ENCODE measurements around the gene STX8. TPM values are rescaled to one million over a fixed set of nuclear protein-coding genes. Genes with fewer than 3 reads are reported as not detected.

Gene STX8
- total and polyA plus RNA-seq, 12 donors = 53.3 to 80.1 (median 63.9) TPM

DNA sequence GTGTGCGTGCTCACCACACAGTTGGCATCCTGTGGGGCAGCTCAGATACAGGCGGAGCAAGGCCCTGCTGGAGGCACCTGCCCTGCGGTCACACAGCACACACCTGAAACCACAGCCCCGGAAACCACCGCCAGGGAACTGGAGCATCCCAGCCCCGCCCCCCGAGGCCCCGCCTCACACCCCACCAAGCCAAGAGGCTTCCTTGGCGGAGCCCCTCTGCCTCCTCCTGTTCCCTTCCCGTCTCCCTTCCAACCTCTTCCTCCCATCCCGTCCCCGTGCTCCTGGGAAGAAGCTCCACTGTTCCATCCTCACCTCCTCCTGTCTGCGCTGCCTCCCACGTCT lies 348.9 kb downstream of the STX8 start:
- H3K27ac ChIP-seq = no peak overlapping the region
- H3K36me3 ChIP-seq = no peaks in the 10 kb centered on the region
- 61 to 63% methylated on average over 14 of the region's 14 CpGs for WGBS, 2 donors
- H3K9me3 ChIP-seq = no peaks in the 10 kb centered on the region
- intact Hi-C loops (cut with DNase I) = loop anchor here in 1 of 10 donors (10.0 kb wide), 1 partner anchor 48 kb away; no protein-coding TSS in a partner anchor
- peaks cover 0 to 7% (median 3%) of the 10 kb centered on the region in 9 donors for H3K4me1 ChIP-seq
- ATAC-seq (no peak), DNase-seq (no peak)
- H3K27me3 ChIP-seq = peaks cover 0 to 3% (median 0%) of the 10 kb centered on the region in 7 donors
- no peak for TF ChIP-seq CTCF (IDR thresholded peaks at IDR 0.05)
- no peak overlapping the region for H3K4me3 ChIP-seq

DNA sequence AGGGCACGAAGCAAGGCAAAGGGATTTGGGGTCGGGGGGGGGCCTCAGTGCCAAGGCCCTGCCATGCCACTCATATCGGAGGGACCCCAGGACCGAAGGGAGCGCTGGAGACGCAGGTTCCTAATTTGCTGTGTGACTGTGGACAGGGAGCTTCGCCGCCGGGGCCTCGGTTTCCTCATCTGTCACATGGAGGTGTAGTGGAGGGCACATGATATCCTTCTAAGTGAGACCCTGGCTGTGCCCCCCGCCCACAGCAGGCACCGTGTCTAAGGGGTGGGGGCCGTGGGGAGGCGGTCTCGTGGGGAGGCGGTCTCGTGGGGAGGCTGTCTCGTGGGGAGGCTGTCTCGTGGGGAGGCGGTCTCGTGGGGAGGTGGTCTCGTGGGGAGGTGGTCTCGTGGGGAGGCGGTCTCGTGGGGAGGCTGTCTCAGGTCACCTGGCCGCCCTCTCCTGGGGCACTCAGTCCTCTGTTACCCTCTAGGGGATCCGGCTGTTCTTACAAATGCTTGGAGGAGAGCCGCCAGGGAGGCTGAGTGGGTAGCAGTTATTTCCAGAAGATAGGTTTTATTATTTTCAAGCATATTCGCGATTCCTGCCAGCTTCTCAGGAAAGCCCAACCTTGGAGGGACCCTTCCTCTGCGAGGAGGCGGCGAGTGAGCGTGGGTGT lies 349.4 kb downstream of the STX8 start:
- Histone ChIP-seq H3K27me3 (peaks cover 0 to 3% (median 0%) of the 10 kb centered on the region in 7 donors), H3K27ac (no peak overlapping the region), H3K9me3 (no peaks in the 10 kb centered on the region), H3K4me3 (no peak overlapping the region), H3K4me1 (peaks cover 0 to 7% (median 3%) of the 10 kb centered on the region in 9 donors), H3K36me3 (no peaks in the 10 kb centered on the region)
- ATAC-seq (no peak), DNase-seq (no peak)
- 80 to 81% methylated on average over 28 to 34 of the region's 34 CpGs for WGBS, 2 donors
- intact Hi-C loops (cut with DNase I) = loop anchor here in 1 of 10 donors (10.0 kb wide), 1 partner anchor 49 kb away; no protein-coding TSS in a partner anchor
- no peak for TF ChIP-seq CTCF (IDR thresholded peaks at IDR 0.05)

DNA sequence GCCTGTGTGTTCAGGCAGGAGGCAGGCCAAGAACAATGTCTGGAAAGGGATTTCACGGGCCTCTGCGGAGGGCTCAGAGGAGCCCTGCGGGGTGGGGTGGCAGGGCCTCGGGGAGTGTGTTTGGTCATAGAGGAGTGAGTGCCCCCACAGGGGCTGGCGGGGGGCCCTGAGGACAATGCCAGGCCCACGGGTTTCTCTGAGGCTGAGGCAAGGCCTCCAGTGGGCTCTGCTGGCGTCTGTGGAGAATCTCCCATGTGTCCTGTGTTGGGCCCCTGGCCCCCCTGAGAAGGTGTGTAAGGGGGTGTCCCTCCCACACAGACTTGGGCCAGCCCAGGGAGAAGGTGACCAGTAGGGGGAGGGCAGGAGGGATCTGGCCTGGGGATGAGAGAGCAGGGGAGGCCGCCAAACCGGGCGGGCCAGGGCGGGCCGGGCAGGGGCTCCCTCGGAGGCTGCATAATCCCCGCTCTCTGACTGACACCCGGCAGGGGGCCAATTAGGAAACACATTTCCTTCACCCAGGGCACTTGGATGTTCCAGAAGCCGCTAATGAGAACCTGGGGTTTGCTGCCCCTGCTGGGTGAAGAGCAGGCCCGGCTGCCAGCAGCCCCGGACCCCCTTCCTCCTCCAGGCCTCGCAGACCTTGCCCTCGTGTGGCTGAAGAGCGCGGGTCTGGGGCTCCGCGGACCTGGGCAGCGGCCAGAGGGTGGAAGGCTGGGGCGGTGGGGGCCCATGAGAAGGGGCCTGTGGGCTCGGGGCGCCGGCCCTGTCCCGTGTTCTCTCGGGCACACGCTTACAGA lies 350.1 kb downstream of the STX8 start:
- ATAC-seq (no peak), DNase-seq (no peak)
- Histone ChIP-seq H3K4me1 (peaks cover 0 to 7% (median 3%) of the 10 kb centered on the region in 9 donors), H3K9me3 (no peaks in the 10 kb centered on the region), H3K27me3 (peaks cover 0 to 3% (median 0%) of the 10 kb centered on the region in 7 donors), H3K36me3 (no peaks in the 10 kb centered on the region), H3K4me3 (no peak overlapping the region), H3K27ac (no peak overlapping the region)
- intact Hi-C loops (cut with DNase I) = loop anchor here in 1 of 10 donors (10.0 kb wide), 1 partner anchor 49 kb away; no protein-coding TSS in a partner anchor
- peak in 1 of 9 donors; percentile 18 for TF ChIP-seq CTCF (IDR thresholded peaks at IDR 0.05)
- WGBS, 2 donors = 56 to 63% methylated on average over 26 to 32 of the region's 32 CpGs

DNA sequence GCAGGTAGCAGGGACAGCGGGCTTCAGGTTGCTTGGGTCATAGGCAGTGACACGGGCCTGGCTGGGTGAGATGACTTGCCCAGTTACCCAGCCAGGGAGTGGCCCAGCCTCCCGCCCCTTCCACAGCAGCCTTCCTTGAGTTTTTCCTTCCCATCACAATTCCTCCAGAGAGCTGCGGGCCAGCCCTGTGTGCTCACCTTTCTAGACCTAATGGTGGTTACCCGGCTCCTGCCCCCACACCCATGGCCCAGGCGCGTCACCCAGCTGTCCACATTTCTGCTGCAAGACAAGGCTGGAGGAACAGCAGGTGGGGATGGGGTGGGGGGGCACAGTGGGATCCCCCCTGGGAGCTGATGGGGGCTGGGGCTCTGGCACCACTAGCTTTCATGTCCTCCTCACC lies 351.1 kb downstream of the STX8 start:
- Histone ChIP-seq H3K36me3 (no peaks in the 10 kb centered on the region), H3K27me3 (peaks cover 0 to 3% (median 0%) of the 10 kb centered on the region in 7 donors), H3K9me3 (no peaks in the 10 kb centered on the region), H3K4me1 (peaks cover 0 to 7% (median 3%) of the 10 kb centered on the region in 9 donors), H3K27ac (no peak overlapping the region), H3K4me3 (no peak overlapping the region)
- TF ChIP-seq CTCF (IDR thresholded peaks at IDR 0.05) = no peak
- 96 to 98% methylated on average over 7 of the region's 7 CpGs for WGBS, 2 donors
- ATAC-seq = no peak
- intact Hi-C loops (cut with DNase I) = loop anchor here in 1 of 10 donors (10.0 kb wide), 1 partner anchor 50 kb away; no protein-coding TSS in a partner anchor
- DNase-seq = no peak
